D721Med (cell line): ENCODE data around the gene APOL1.
"Not testable (repeated sequence)": the region's sequence is repeated elsewhere in the genome, so short reads cannot be mapped to it uniquely, and the experiment has no call there.

Experiments used
- DNase-seq: peaks from one replicate; pipeline ENCODE4 v3.0.0; 2011; ENCODE audit warnings: low spot score; ENCODE audit not compliant: insufficient read length
- FAIRE-seq: peaks from 2 replicates; lab custom pipeline; 2011; peaks lifted over from hg19 to GRCh38; lab: Jason Lieb, UNC
- TF ChIP-seq, protein P1 (sequence below): IDR thresholded peaks from 2 replicates; pipeline ENCODE4 v1.5.1; 2012; ENCODE audit warnings: mild to moderate bottlenecking, control low read depth; ENCODE audit not compliant: insufficient read depth; ENCODE audit errors: missing control alignments

APOL1 gene

DNA sequence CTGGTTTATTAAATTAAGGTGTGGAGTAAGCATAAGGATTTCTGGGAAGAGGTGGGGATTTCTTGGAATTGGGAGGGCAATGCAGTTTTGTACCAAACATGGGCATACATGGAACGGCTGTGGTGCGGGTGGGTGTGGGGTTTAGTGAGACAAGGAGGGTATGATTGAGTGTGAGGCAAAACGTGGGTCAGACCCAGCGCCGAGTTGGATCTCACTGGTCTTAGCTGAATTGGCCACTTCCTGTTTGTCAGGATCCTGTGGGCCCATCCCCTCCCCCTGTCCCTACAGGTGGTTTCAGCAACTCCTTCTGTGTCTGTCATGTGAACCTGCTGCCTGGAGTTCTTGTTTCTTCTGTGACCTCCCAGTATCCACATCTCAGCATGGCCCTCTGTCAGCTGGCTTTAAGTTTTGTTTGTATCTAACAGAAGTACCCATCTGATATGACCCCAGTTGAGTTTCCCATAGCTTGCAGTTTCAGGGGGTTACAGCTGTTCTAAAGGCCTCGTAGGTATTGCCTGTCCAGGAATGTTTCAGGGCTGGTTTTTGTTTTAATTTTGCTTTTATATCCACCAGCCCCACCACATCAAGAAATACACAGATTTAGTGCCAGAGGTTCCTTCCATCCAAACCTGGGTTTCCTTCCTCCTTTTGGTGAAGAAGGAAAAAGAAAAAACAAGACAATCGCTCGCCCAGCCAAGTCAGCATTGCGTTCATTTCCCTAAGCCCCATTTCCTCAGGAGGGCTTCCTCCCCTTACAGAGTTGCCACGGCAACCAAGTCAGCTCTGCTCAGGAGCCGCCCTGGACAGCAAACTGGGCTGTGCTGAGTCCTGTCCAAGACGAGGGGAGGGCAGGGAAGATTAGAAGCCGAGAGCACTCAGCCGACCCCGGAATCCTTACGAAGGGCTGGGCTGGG, 6.0 kb downstream of the APOL1 start:
- FAIRE-seq (no peak), DNase-seq (no peak)
- TF ChIP-seq, protein P1, sequence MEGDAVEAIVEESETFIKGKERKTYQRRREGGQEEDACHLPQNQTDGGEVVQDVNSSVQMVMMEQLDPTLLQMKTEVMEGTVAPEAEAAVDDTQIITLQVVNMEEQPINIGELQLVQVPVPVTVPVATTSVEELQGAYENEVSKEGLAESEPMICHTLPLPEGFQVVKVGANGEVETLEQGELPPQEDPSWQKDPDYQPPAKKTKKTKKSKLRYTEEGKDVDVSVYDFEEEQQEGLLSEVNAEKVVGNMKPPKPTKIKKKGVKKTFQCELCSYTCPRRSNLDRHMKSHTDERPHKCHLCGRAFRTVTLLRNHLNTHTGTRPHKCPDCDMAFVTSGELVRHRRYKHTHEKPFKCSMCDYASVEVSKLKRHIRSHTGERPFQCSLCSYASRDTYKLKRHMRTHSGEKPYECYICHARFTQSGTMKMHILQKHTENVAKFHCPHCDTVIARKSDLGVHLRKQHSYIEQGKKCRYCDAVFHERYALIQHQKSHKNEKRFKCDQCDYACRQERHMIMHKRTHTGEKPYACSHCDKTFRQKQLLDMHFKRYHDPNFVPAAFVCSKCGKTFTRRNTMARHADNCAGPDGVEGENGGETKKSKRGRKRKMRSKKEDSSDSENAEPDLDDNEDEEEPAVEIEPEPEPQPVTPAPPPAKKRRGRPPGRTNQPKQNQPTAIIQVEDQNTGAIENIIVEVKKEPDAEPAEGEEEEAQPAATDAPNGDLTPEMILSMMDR = no peak

GRCh38 chr22:36259615-36260300, 6.8 kb downstream of the APOL1 start:
- no peak for FAIRE-seq
- TF ChIP-seq, protein P1 = no peak
- DNase-seq = no peak

DNA sequence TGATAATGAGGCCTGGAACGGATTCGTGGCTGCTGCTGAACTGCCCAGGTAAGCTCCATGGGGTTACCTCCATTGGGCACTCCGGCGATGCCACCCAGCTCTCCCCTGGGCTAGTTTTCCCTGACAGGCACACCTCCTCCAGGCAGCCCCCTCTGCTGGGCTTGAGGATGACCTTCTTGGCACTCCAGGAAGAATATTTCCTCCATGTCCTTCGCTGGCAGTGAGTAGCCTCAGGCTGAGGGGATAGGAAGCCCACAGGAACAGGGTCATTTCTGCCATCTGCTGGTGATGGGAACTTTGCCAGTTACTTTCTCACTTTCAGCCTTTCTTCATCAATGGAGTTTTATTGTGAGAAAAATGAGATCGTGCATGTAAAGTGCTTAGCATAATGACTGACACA, 8.7 kb downstream of the APOL1 start:
- not testable (repeated sequence) for FAIRE-seq, DNase-seq

GRCh38 chr22:36262307-36262706, 9.4 kb downstream of the APOL1 start:
- not testable (repeated sequence) for FAIRE-seq, DNase-seq

- not testable (repeated sequence) for DNase-seq, FAIRE-seq
Observed at GRCh38 chr22:36263216-36263673, 10.3 kb downstream of the APOL1 start.

DNA sequence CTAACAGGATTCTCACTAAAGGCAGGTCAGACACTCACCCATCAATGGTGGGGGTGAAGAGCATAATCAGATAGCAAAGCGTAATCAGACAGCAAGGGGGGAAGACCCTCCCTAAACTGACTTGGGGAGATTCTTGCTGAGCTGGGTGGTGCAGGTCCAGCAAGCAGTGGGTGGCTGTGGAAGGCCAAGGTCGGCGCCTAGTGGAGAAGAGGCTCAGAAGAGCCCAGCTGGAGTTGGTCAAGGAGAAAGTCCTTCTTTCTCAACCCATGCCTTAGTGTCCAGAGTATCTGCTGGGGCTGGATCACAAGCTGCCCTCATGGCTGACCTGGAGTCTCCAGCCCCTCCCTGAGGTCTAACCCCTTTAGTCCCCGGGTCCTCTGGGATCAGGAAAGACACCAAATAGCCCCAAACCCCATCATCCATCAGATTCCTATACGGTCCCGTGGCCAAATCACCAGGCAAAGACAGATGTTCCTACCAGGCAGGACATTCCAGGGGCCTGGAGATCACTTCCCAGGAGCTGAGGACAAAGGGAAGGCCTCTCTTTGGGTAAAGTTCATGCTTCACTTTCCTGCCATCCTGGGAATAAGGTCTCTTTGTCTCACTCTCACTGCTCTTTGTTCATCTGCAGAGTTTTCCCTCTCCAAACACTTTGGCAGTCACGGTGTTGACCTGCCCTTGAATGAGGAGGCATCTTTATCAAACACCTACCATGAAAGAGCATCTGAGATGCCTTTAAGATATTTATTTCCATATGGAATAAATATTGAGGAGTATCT, 11.1 kb downstream of the APOL1 start:
- not testable (repeated sequence) for FAIRE-seq, DNase-seq

DNA sequence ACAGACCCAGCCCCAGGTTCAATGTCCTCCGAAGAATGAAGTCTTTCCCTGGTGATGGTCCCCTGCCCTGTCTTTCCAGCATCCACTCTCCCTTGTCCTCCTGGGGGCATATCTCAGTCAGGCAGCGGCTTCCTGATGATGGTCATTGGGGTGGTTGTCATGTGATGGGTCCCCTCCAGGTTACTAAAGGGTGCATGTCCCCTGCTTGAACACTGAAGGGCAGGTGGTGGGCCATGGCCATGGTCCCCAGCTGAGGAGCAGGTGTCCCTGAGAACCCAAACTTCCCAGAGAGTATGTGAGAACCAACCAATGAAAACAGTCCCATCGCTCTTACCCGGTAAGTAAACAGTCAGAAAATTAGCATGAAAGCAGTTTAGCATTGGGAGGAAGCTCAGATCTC, 14.1 kb downstream of the APOL1 start:
- no peak for DNase-seq
- TF ChIP-seq, protein P1 = no peak

DNA sequence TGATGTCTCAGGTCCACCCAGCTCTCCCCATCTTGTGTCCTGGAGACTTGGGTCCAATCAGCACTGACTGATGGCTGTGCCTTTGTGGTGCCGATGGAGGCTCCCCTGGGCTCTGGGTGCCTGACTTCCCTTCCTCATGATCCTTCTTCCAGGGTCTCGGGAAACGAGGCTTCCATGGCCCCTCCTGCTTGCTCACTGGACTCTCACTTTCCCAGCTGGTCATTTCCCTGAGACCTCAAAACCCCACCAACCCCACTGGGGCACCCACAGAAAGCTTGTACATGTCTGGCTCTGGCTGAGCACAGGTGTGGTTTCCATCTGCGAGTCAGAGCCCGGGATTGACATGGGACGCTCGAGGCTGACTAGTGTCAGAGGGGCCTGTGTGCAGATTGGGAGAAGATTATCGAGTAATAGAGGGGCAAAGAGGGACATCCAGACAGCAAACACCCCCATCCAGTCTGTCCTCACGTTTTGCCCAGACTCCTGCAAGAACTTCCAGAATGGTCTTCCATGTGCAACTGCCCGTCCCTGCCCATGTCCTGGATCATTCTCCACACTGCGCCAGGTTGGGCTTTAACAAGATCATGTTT, 15.1 kb downstream of the APOL1 start:
- DNase-seq = no peak
- no peak for FAIRE-seq
- TF ChIP-seq, protein P1 = no peak

More for the DNA sequence above, 14.1 kb downstream of the APOL1 start:
- no peak for FAIRE-seq

DNA sequence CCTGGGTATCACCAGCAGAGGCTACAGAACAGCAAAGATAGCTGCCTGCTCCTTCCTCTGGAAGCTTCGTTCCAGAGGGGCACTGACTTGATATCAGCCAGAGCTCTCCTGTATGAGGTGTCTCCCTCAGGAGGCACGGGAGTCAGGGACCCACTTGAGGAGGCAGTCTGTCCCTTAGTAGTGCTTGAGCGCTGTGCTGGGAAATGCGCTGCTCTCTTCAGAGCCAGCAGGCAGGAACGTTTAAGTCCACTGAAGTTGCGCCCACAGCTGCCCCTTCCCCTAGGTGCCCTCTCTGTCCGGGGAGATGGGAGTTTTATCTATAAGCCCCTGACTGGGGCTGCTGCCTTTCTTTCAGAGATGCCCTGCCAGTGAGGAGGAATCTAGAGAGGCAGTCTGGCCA, 18.3 kb downstream of the APOL1 start:
- DNase-seq, FAIRE-seq: not testable (repeated sequence)

GRCh38 chr22:36271951-36272350, 19.0 kb downstream of the APOL1 start:
- not testable (repeated sequence) for DNase-seq, FAIRE-seq
